ENCODE data around the gene PKP1.

- TF ChIP-seq, protein P1, sequence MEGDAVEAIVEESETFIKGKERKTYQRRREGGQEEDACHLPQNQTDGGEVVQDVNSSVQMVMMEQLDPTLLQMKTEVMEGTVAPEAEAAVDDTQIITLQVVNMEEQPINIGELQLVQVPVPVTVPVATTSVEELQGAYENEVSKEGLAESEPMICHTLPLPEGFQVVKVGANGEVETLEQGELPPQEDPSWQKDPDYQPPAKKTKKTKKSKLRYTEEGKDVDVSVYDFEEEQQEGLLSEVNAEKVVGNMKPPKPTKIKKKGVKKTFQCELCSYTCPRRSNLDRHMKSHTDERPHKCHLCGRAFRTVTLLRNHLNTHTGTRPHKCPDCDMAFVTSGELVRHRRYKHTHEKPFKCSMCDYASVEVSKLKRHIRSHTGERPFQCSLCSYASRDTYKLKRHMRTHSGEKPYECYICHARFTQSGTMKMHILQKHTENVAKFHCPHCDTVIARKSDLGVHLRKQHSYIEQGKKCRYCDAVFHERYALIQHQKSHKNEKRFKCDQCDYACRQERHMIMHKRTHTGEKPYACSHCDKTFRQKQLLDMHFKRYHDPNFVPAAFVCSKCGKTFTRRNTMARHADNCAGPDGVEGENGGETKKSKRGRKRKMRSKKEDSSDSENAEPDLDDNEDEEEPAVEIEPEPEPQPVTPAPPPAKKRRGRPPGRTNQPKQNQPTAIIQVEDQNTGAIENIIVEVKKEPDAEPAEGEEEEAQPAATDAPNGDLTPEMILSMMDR (IDR thresholded peaks at IDR 0.05) = no peak
- no peak for TF ChIP-seq POLR2A (IDR thresholded peaks at IDR 0.05)
Observed at GRCh38 chr1:201360901-201361651, 77.8 kb downstream of the PKP1 start.
